Thoracic aorta (tissue), 2 donors: ENCODE measurements around the gene MYBL2. TPM values are rescaled to one million over a fixed set of nuclear protein-coding genes. Genes with fewer than 3 reads are reported as not detected.

ENCODE experiments used
- ATAC-seq: fragments of 150-250 bp; one replicate; pipeline ENCODE4 v1.8.0; 2017; ENCODE audit warnings: low read depth; ENCODE audit not compliant: insufficient number of reproducible peaks, low FRiP score
- DNase-seq: peaks from one replicate; pipeline ENCODE4 v3.0.0-alpha.2; 2020; ENCODE audit warnings: low spot score
- H3K27ac ChIP-seq, 2 donors: fragments of 200-600 bp; sonication (generic); 1 replicate in 1 of 2; 2 replicates in 1 of 2; pipeline ENCODE4 v1.5.1; 2016; ENCODE audit warnings: mild to moderate bottlenecking in 2 of 2, moderate library complexity in 2 of 2
- H3K27me3 ChIP-seq: fragments of 200-600 bp; sonication (generic); replicated peaks from 2 replicates; pipeline ENCODE4 v1.6.0; 2016; ENCODE audit warnings: mild to moderate bottlenecking; ENCODE audit not compliant: insufficient read depth
- H3K36me3 ChIP-seq: fragments of 200-600 bp; sonication (generic); one replicate; pipeline ENCODE4 v1.5.1; 2016
- H3K4me1 ChIP-seq, 2 donors: fragments of 200-600 bp; sonication (generic); 1 replicate in 1 of 2; 2 replicates in 1 of 2; pipeline versions ENCODE4 v1.5.1 to v1.6.0; 2016; ENCODE audit warnings: low read depth in 2 of 2, mild to moderate bottlenecking in 1 of 2; ENCODE audit not compliant: control insufficient read depth in 1 of 2
- H3K4me3 ChIP-seq: fragments of 200-600 bp; sonication (generic); 2 replicates; pipeline ENCODE4 v1.5.1; 2016; ENCODE audit warnings: mild to moderate bottlenecking
- H3K9me3 ChIP-seq: fragments of 200-600 bp; sonication (generic); 2 replicates; pipeline ENCODE4 v1.5.1; 2016
- CTCF ChIP-seq: fragments of 200-600 bp; sonication (generic); IDR thresholded peaks from one replicate; pipeline ENCODE4 v1.5.1; 2019; ENCODE audit warnings: antibody characterized with exemption
- total RNA-seq, 2 donors: library from RNA; depleted of rRNA; stranded (reverse); fragments of >200 nt; gene quantifications; one replicate each; pipeline versions ENCODE4 v1.1.0 to v1.2.3, GENCODE V29; 2016

The MYBL2 gene
- total RNA-seq, 2 donors from 2014 or later = 0.78 to 0.81 TPM

GRCh38 chr20:43676368-43676767 lies 9.5 kb downstream of the MYBL2 start:
- Histone ChIP-seq H3K27ac (no peak overlapping the region), H3K9me3 (no peaks in the 10 kb centered on the region), H3K4me3 (no peak overlapping the region), H3K36me3 (no peaks in the 10 kb centered on the region), H3K4me1 (peaks cover 0 to under 1% of the 10 kb centered on the region in 2 donors), H3K27me3 (no peaks in the 10 kb centered on the region)
- DNase-seq (no peak), ATAC-seq (no peak)
- TF ChIP-seq CTCF = no peak

GRCh38 chr20:43680981-43681380 lies 14.1 kb downstream of the MYBL2 start:
- ATAC-seq (no peak), DNase-seq (no peak)
- H3K27ac ChIP-seq = no peak overlapping the region
- H3K36me3 ChIP-seq = no peaks in the 10 kb centered on the region
- H3K27me3 ChIP-seq = no peaks in the 10 kb centered on the region
- peaks cover 0 to 8% of the 10 kb centered on the region in 2 donors for H3K4me1 ChIP-seq
- TF ChIP-seq CTCF = no peak
- H3K4me3 ChIP-seq = no peak overlapping the region
- H3K9me3 ChIP-seq = no peaks in the 10 kb centered on the region

GRCh38 chr20:43681468-43681942 lies 14.6 kb downstream of the MYBL2 start:
- Histone ChIP-seq H3K36me3 (no peaks in the 10 kb centered on the region), H3K4me3 (no peak overlapping the region), H3K9me3 (no peaks in the 10 kb centered on the region), H3K27me3 (no peaks in the 10 kb centered on the region), H3K4me1 (peaks cover 0 to 8% of the 10 kb centered on the region in 2 donors), H3K27ac (no peak overlapping the region)
- DNase-seq (no peak), ATAC-seq (no peak)
- TF ChIP-seq CTCF = no peak

GRCh38 chr20:43681991-43682410 lies 15.1 kb downstream of the MYBL2 start:
- no peak for ATAC-seq
- Histone ChIP-seq H3K36me3 (no peaks in the 10 kb centered on the region), H3K27ac (no peak overlapping the region), H3K9me3 (no peaks in the 10 kb centered on the region), H3K27me3 (no peaks in the 10 kb centered on the region), H3K4me3 (no peak overlapping the region), H3K4me1 (peaks cover 0 to 8% of the 10 kb centered on the region in 2 donors)
- no peak for DNase-seq
- TF ChIP-seq CTCF = no peak

- peaks cover 0 to 8% of the 10 kb centered on the region in 2 donors for H3K4me1 ChIP-seq
- no peaks in the 10 kb centered on the region for H3K9me3 ChIP-seq
- H3K36me3 ChIP-seq = no peaks in the 10 kb centered on the region
- no peak overlapping the region for H3K27ac ChIP-seq
- TF ChIP-seq CTCF = no peak
- H3K4me3 ChIP-seq = no peak overlapping the region
- H3K27me3 ChIP-seq = no peaks in the 10 kb centered on the region
- no peak for DNase-seq
- ATAC-seq = no peak
These were observed 15.5 kb downstream of the MYBL2 start for GRCh38 chr20:43682446-43682845.
